IPS DF 4.7 (cell line): ENCODE measurements around the gene NDUFAF3.

Source experiments
- DNase-seq: peaks from one replicate; pipeline ENCODE4 v3.0.0-alpha.2; 2013; ENCODE audit warnings: low spot score; ENCODE audit errors: extremely low read depth

Gene NDUFAF3, protein sequence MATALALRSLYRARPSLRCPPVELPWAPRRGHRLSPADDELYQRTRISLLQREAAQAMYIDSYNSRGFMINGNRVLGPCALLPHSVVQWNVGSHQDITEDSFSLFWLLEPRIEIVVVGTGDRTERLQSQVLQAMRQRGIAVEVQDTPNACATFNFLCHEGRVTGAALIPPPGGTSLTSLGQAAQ

DNA sequence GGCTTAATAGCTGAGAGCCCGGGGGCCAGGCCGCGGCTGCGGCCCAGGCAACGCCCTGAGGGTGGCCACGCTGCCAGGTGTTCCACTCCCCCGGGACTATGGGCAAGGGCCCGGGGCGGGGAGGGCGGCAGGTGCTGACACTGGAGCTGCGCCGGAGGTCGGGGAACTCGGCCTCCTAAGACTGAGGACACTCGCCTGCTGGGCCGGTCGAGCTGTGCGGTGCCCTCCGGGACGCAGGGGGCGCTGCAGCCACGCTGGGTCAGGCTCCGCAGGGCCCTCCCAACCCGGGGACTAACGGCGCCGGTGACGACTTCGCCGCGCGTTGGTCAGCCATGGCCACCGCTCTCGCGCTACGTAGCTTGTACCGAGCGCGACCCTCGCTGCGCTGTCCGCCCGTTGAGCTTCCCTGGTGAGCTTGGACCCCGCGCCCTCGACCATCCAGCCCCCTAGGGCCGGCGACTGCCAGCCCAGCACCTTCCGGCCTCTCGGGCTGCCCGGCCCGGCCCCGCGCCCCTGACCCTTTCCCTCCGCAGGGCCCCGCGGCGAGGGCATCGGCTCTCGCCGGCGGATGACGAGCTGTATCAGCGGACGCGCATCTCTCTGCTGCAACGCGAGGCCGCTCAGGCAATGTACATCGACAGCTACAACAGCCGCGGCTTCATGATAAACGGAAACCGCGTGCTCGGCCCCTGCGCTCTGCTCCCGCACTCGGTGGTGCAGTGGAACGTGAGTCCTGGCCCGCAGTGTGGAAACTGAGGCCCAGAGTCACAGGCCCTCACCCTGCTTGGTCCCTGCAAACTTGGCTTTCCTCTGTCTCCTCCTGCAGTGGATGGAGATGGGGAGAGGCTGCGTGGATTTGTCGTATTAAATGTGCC lies at the start of gene NDUFAF3:
TSS of gene NDUFAF3 (plus strand) at position 309 of the 875 bp plus-strand sequence. CDS start at position 333, 24 bp downstream.
- DNase-seq, result no peak

DNA sequence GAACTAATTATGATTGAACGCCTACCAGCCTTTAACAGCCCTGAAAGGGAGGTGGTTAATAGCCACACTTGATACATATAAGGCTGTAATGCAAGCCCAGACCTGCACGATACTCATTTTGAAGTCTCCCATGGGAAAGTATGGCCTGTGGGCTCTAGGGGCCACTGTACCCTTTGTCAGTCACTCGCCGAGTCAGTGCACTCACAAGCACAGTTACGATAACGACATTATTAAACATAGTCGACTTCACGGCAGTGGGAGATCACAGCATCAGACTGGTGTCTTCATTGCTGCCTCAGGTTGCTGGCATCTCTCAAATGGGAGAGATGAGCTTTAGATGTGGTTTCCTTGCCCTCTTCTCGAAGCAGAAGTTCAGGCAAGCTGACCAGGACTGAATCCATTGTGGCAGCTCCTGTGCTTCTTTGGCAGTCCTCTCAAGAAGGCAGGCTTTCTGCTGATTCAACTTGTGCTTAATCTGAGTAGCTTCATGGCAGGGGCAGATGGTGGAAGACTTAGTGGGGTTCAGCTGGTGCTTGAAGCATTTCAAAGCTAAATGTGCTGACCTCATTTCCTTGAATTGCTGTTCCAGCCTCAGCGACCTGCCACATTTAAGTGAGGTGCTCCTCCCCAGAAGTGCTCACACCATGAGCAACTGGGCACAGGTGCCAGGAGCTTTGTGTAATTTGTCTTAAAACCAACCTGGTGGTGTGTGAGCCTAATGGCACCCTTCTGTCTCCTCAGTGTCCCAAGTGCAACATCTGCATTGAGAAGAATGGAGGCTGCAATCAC lies 47.7 kb upstream of the NDUFAF3 start:
- DNase-seq, result no peak

DNA sequence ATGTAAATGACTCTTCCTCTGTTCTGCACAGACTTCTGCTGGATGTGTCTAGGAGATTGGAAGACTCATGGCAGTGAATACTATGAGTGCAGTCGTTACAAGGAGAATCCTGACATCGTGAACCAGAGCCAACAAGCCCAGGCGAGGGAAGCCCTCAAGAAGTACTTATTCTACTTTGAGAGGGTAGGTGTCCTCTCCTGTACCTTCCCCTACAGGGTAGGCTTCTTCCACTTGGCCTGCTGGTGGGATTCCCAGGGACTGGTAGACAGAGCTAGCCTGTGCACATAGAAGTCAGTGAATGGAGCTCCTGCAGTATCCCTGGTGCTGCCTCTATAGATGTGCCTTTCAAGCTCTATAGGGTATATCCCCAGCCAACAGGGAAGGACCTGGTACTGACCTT lies 42.5 kb upstream of the NDUFAF3 start:
- DNase-seq, result no peak

DNA sequence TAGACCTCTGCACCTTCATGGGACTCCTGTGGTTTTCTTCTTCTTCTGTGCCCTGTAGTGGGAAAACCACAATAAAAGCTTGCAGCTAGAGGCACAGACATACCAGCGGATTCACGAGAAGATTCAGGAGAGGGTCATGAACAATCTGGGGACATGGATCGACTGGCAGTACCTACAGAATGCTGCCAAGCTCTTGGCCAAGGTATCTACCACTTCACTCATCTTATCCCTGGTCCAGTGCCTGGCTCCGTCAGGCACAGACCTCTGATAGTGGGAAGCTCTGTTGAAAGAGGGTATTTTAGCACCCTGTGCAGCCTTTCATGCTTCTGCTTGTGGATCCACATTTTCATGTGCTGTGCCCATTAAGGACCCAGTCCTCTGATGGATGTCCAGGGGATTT lies 41.6 kb upstream of the NDUFAF3 start:
- DNase-seq, result no peak

DNA sequence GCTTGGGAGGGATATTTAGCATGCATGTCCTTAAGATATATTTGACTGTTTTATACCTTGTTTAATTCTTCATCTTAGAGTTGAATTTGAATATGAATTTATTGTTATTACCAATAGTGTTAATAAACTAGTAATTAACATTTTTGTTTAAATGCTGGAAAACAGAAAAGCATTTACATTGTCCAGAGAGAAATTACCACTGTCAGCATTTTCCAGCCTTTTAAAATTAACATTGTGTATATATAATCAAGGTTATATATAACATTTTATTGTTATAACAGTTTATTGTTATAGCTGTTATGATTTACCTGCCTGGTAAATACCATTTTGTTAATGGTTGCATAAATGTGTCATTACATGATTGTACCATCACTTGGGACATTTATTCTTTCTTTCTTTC lies 39.9 kb upstream of the NDUFAF3 start:
- DNase-seq, result no peak

DNA sequence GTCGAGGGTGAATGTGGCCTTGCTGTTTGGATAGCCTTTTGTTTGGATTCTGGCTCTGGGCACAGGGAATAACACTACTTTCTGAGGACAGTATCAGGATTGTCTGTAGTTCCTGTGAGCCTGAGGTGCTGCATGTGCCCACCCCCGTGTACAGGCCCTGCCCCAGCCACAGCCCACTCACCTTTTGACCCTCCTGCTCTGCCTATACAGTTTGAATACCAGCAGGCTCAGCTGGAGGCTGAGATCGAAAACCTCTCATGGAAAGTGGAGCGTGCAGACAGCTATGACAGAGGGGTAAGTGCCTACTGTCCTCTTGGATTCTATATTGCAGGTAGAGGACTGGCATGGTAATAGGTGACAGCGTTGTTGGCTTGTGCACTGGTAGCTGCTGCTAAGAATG lies 39.2 kb upstream of the NDUFAF3 start:
- no peak for DNase-seq

DNA sequence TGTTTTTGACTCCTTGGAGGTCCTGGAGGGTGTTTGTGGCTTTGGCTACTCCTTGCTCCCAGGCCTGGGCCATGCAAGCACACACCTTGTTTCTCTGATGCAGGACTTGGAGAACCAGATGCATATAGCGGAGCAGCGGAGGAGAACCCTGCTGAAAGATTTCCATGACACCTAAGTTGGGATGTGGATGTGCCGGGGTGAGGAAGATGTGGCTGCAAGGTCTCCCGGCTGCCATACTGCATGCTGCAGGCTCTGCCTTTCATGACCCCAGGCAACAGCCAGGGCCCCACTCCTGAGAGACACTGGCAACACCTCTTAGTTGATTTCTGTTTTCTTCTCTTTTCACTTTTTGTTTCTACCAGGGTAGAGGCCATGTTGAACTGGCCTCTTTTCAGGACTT lies 38.8 kb upstream of the NDUFAF3 start:
- DNase-seq, result no peak

DNA sequence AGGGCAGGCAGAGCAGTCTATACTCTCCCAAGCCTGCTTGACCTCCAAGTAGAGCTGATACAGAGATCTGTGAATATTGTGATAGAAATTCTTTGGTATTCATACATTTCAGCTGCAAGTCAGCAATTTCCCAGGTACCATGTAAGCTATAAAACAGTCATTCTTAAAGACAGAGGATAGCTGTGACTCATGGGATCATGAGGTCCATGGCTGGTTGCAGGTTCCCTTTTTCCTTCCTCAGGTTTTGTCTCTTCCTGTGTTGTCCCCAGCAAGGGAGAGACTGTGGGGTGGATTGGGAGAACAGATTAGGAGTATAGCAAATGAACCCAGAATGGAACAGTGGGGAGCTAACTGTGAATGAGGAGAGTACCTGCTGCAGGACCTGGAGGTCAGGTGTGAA lies 37.3 kb upstream of the NDUFAF3 start:
- no peak for DNase-seq

DNA sequence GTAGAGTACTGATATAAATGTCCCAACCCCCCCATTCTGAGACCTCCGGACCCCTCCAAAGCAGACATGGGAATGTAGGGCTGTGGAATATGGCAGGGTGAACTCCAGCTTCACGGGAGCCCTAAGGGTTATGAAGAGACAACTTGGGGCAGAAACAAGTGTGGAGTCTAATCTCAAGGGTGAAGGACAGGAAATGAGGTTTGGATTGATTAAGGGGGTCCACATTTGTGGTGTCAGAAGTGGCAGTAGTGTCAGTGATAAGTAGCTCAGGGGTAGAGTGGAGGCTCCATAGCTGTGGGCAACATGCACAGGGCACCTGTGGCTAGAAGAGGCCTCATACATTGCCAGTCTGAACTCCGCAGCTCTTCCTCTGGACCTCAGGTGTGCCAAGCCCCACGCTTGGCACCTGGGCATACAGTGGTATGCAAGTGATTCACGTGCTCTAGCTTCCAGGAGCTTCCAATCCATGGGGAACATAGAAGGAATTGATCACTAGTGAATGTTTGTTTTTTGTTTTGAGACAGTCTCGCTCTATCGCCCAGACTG lies 36.0 kb upstream of the NDUFAF3 start:
- no peak for DNase-seq

DNA sequence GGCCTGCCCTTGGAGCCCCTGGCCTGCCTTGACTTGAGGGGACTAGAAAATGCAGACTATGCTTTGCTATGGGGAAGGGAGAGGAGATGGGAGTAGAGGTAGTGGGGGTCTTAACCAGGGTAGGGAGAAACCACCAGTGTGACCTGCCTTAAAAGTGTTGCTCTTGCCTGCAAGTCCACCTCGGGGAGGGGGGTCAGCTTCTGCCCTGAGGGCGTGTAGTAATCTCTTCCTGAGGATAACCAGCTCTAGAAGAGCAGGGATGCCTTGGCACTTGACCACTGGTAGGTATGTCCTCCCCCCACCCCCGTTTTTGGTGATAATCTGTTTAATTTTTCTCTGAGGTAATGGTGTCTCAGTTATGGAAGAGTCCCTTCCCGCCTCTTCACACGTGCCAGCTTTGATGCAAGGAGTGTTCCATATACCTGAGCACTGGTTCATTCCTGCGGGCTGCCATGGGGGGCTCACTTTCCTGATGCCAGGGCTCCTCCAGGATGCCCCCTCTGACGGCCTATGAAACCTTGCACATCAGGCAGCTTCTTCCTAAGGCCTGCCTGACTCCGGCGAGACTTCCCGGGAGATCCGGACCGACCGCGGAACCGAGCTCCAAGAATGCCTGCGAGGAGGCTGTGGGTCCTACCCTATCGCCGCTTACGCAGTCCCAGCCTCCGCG lies 32.7 kb upstream of the NDUFAF3 start:
- DNase-seq, result no peak

DNA sequence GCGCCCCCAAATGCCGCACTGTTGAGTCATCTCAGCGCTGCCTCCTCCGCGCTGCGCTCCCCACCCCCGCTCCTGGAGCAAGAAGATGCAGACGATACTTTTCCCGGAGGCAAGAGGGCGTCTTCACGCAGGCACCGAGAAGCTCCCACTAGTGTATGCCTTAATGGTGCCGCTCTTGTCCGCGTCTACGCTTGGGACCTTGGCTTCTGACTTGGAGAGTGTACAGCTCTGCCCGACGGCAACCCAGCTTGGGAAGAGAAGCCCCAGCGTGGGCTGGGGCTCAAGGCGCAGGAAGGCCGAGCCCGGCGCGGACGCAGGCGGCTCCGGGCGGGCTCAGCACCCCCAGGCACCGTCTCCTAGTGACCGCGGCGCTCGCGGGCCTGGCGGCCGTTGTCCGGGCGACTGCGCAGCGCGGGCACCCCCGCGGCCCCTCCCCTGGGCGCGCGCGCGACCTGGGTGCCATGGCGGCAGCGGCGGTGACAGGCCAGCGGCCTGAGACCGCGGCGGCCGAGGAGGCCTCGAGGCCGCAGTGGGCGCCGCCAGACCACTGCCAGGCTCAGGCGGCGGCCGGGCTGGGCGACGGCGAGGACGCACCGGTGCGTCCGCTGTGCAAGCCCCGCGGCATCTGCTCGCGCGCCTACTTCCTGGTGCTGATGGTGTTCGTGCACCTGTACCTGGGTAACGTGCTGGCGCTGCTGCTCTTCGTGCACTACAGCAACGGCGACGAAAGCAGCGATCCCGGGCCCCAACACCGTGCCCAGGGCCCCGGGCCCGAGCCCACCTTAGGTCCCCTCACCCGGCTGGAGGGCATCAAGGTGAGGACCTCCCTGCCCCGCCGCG lies 31.9 kb upstream of the NDUFAF3 start, which contains the start of gene P4HTM:
TSS of gene P4HTM (plus strand) at position 446 of the 840 bp plus-strand sequence. CDS start at position 462, 16 bp downstream.
- DNase-seq, result no peak

DNA sequence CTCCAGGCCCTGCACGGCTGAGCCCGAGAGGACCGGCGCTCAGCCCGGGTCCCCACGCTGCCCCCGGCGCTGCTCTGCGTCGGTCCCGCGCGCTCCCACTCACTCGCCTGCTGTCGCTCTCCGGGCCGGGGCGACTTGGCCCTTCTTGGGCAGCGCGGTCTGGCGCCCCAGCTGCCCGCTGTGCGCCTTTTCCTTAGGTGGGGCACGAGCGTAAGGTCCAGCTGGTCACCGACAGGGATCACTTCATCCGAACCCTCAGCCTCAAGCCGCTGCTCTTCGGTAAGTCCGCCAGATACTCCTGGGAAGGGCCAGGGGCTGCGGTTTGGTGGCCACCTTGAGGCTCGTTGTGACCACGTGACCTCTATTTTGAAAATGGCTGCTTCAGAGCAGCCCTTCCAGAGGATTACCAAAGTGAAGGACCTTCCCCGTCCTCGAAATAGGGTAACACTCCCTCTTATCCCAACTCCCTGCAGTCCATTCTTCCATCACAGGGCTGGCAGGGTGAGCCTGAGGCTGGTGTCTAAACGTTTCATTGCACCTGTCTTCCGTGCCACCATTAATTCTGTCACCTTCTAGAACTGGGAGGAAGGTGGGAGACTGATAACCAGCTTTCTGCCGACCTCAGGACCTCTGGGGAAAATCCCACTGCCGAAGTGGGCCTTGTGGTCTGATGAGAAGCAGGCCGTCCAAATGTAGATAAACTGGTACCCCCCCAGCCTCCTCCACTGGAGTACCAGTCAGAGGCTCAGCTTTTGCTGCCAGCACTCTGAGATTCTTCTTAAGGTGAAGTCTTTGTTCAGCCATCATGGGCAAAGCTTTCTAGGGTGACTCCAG lies 31.1 kb upstream of the NDUFAF3 start:
- no peak for DNase-seq

DNA sequence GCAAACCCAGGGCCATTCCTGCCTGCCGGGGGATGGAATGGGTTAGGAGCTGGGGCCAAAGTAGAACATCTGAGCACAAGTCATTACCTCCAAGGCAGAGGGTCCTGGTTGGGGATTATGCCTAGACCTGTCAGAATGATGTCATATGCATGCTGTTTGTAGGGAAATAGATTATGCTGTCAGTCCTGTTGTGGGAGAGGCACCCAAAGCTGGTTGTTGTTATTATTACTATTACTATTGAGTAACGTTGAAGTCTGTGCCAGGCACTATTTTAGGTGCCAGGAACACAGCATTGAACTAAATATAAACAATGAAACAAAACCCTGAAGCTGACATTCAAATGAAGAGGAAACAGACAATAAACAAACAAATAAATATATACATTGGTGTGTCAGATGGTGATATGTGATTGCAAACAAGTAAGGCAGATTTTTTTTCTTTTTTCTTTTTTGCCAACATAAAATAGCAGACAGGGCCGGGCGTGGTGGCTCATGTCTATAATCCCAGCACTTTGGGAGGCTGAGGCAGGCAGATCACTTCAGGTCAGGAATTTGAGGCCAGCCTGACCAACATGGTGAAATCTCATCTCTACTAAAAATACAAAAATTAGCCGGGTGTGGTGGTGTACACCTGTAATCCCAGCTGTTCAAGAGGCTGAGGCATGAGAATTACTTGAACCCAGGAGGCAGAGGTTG lies 29.9 kb upstream of the NDUFAF3 start:
- no peak for DNase-seq

DNA sequence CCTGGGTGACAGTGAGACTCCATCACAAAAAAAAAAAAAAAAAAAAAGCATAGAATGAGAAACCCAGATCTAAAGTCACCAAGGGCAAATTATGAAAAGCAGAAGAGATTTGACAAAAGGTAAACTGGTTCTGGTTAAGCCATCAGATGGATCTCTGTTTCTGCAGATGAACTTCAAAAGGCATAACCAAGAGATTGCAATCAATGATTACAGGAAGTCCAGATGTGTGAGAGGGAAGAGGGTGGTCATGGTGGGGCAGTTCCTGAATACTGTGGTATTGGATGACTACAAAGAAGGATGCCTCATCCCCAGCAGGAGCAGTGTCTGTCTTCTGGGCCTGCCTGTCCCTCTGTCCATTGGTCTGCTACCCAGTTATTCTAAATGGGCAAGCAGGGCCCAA lies 28.1 kb upstream of the NDUFAF3 start:
- DNase-seq, result no peak

DNA sequence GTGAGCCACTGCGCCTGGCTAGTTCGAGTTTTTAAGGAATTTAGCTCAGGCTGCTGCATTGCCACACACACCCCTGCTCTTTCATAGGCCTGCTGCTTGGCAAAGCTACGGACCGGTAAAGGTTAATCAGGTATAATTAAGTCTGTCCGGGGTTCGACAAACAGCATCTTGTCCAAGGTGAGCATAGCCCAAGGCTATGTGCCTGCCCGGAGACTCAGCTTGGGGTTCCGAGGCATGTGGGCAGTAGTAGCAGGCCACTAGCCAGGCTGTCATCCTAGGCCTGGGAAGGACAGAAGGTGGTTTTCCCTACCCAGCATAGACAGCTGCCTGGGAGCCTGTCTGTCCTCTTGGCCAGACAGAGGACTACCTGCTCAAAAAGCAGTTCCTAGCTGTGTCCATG lies 25.3 kb upstream of the NDUFAF3 start:
- DNase-seq, result no peak

DNA sequence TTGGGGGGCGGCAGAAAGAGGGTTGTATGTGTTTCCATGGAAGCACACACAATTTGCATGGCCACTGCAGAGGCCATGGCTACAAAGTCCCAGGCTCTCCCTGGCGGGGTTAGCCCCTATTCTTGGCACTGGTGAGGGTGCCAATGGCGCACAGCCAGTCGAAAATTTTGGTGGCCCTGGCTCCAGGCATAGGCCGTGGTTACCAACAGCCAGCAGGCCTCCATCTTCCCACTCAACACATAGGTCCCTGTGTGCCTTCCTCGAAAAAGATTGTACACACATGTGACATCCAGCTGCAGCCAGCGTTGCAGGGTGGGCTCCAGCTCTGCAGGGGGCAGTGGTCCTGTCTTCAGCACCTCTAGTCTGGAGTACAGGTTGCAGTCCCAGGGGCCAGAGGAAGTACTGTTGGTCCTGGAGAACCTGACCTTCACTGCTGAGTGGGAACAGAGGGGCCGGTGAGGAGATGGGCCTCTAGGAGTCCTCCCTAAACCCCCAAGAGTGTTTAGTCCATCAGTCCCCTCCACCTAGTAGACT lies 24.8 kb upstream of the NDUFAF3 start:
- no peak for DNase-seq

DNA sequence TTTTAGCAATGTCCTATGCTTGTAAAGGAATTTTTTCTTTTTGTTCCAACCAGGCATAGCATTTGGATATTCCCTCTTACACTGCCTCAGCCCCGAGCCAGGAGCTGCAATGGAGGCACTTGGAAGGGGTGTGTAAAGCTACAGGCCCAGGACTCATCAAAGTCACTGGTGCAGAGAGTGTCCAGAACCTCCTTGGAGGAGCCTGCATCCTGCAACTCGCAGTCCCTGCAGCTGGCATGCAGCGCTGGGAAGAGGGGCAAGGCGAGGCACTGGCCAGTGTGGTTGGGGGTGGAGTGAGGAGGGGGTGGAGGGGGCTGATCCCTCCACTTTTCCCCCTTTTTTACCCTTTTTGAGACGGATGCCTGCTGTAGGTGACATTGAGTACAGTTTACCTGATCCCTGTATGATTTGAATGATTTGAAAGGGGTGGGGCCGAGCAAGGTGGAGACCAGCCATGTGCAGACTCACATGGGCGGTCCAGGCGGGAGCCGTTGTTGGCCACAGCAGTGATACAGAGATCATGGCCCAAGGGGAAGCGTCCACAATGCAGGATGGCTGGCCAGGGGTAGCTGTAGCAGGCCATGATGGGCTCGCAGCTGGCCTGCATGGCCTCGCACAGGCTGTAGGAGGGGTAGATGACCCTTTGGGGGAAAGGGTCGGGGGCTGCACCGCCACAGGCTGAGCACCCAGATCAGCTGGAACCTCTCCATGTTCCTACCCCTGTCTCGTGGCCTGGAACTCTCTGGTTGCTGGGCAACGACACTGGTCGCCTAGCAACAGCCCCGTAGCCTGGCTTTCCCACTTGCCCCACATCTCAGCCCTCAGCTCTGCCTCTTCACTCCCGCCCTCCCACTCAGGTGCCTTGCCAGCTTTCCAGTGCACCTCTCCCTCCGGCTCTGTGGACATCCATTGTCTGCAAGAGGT lies 23.9 kb upstream of the NDUFAF3 start:
- DNase-seq, result no peak
